PC-3 (cell line): ENCODE measurements around the gene KCNB1. TPM values are rescaled to one million over a fixed set of nuclear protein-coding genes. Genes with fewer than 3 reads are reported as not detected.

Experiments
- ATAC-seq: fragments of 200-7000 bp; cut with Tn5 transposase; 2 replicates; pipeline ENCODE4 v1.9.1; 2020; ENCODE audit warnings: mild to moderate bottlenecking, moderate library complexity
- BruUV-seq: library from RNA; stranded (reverse); fragments of 400-500 nt; replicated peaks from 2 replicates; lab custom pipeline; 2021; lab: Mats Ljungman, UMichigan
- CTCF ChIA-PET: fragments of 300-600 bp; sonication (Branson Sonifier 250); formaldehyde crosslinking; loops from one replicate; lab custom pipeline; 2022; ENCODE audit warnings: antibody characterized with exemption; lab: Charles Lee
- POLR2A ChIA-PET: fragments of 300-600 bp; sonication (Branson Sonifier 250); formaldehyde crosslinking; loops from one replicate; lab custom pipeline; 2022; ENCODE audit warnings: antibody characterized with exemption; ENCODE audit not compliant: unreplicated experiment; lab: Charles Lee
- DNase-seq: peaks from one replicate; pipeline ENCODE4 v3.0.0-alpha.2; 2015
- H2AFZ ChIP-seq: fragments of 300-600 bp; sonication (generic); 2 replicates; pipeline ENCODE4 v1.6.0; 2016; ENCODE audit warnings: antibody characterized with exemption, low read length
- H3F3A ChIP-seq: fragments of 300-600 bp; sonication (generic); one replicate; pipeline ENCODE4 v1.6.0; 2017; ENCODE audit warnings: antibody characterized with exemption, low read length, control low read depth, mild to moderate bottlenecking; ENCODE audit not compliant: unreplicated experiment
- H3K27ac ChIP-seq: fragments of 300-600 bp; sonication (generic); 2 replicates; pipeline ENCODE4 v1.5.1; 2016; ENCODE audit warnings: mild to moderate bottlenecking, low read length
- H3K27me3 ChIP-seq: fragments of 300-600 bp; sonication (generic); 2 replicates; pipeline ENCODE4 v1.6.1; 2016; ENCODE audit warnings: low read length, mixed read lengths
- H3K36me3 ChIP-seq: fragments of 300-600 bp; sonication (generic); 2 replicates; pipeline ENCODE4 v1.6.1; 2016; ENCODE audit warnings: low read depth, mixed run types, low read length, mixed read lengths
- H3K4me1 ChIP-seq: fragments of 300-600 bp; sonication (generic); 2 replicates; pipeline ENCODE4 v1.5.1; 2016; ENCODE audit warnings: low read length; ENCODE audit not compliant: insufficient read depth
- H3K4me2 ChIP-seq: fragments of 300-600 bp; sonication (generic); 2 replicates; pipeline ENCODE4 v1.6.0; 2016; ENCODE audit warnings: low read length
- H3K4me3 ChIP-seq: fragments of 300-600 bp; sonication (generic); 2 replicates; pipeline ENCODE4 v1.5.1; 2016; ENCODE audit warnings: mild to moderate bottlenecking, low read length, mixed read lengths
- H3K79me2 ChIP-seq: fragments of 300-600 bp; sonication (generic); 2 replicates; pipeline ENCODE4 v1.6.1; 2017; ENCODE audit warnings: low read length, mixed read lengths
- H3K9ac ChIP-seq: fragments of 300-600 bp; sonication (generic); 2 replicates; pipeline ENCODE4 v1.6.0; 2016; ENCODE audit warnings: mild to moderate bottlenecking, low read length
- H3K9me2 ChIP-seq: fragments of 300-600 bp; sonication (generic); replicated peaks from 2 replicates; pipeline ENCODE4 v1.6.1; 2016; ENCODE audit warnings: mixed run types, low read length, mixed read lengths
- H3K9me3 ChIP-seq: fragments of 300-600 bp; sonication (generic); 2 replicates; pipeline ENCODE4 v1.6.1; 2016; ENCODE audit warnings: low read length, mixed read lengths
- H4K20me1 ChIP-seq: fragments of 300-600 bp; sonication (generic); 2 replicates; pipeline ENCODE4 v1.6.1; 2016; ENCODE audit warnings: low read length, mixed read lengths
- CTCF ChIP-seq: fragments of 300-600 bp; sonication (generic); conservative IDR thresholded peaks from 2 replicates; pipeline ENCODE4 v1.5.1; 2017; ENCODE audit warnings: antibody characterized with exemption, low read depth, mild to moderate bottlenecking, low read length
- EZH2 ChIP-seq: fragments of 300-600 bp; sonication (generic); IDR thresholded peaks from one replicate; pipeline ENCODE4 v1.6.1; 2017; ENCODE audit warnings: antibody characterized with exemption, mild to moderate bottlenecking, low read length; ENCODE audit not compliant: unreplicated experiment
- EZH2phosphoT487 ChIP-seq: fragments of 300-600 bp; sonication (generic); IDR thresholded peaks from 2 replicates; pipeline ENCODE4 v1.6.1; 2018; ENCODE audit warnings: mild to moderate bottlenecking, antibody characterized with exemption, low read length, borderline replicate concordance
- intact Hi-C: fragments of 100-400 bp; cut with micrococcal nuclease; formaldehyde crosslinking; loops from 2 replicates; pipeline ENCODE4 v1.9.0; 2023
- total RNA-seq: library from RNA; depleted of rRNA; stranded (reverse); fragments of >200 nt; gene quantifications from 2 replicates; pipeline ENCODE4 v1.2.3, GENCODE V29; 2014

KCNB1 gene
- total RNA-seq, 1 experiment from 2014 or later = 0.04 TPM

GRCh38 chr20:49461894-49462620 is 20.4 kb downstream of the KCNB1 start:
- CTCF ChIA-PET = no interaction called here
- peaks cover 13% of the 10 kb centered on the region for H3K4me1 ChIP-seq
- no peak overlapping the region for H3K4me3 ChIP-seq
- H3K36me3 ChIP-seq = no peaks in the 10 kb centered on the region
- no peaks in the 10 kb centered on the region for H4K20me1 ChIP-seq
- DNase-seq (no peak), ATAC-seq (no peak)
- H3K27ac ChIP-seq = no peak overlapping the region
- BruUV-seq = no TSS peak
- no peak for TF ChIP-seq EZH2phosphoT487
- TF ChIP-seq CTCF = no peak
- TF ChIP-seq EZH2 = no peak
- no peak overlapping the region for H3K9ac ChIP-seq
- H3K4me2 ChIP-seq = no peak overlapping the region
- H3K9me3 ChIP-seq = no peaks in the 10 kb centered on the region
- no peaks in the 10 kb centered on the region for H3K79me2 ChIP-seq
- no peak overlapping the region for H2AFZ ChIP-seq
- peaks cover 21% of the 10 kb centered on the region for H3K27me3 ChIP-seq
- no peaks in the 10 kb centered on the region for H3K9me2 ChIP-seq
- intact Hi-C loops = loop anchor here (1.0 kb wide), 1 partner anchor 117 kb away; no protein-coding TSS in a partner anchor
- POLR2A ChIA-PET = interaction anchor here (0.6 kb wide), 1 partner anchor 48 kb away, joined by 3 read pairs; no protein-coding TSS in a partner anchor
- H3F3A ChIP-seq = no peaks in the 10 kb centered on the region

- Histone ChIP-seq H3K27me3 (peaks cover 28% of the 10 kb centered on the region), H3K9me3 (no peaks in the 10 kb centered on the region), H3K79me2 (no peaks in the 10 kb centered on the region), H2AFZ (no peak overlapping the region), H3F3A (no peaks in the 10 kb centered on the region), H3K36me3 (no peaks in the 10 kb centered on the region), H3K4me1 (peaks cover 13% of the 10 kb centered on the region), H3K9me2 (no peaks in the 10 kb centered on the region), H3K4me2 (peak overlapping the region; percentile 41; the same call in 1 of the 2 replicates), H3K27ac (no peak overlapping the region; the same call in 1 of the 2 replicates), H3K4me3 (no peak overlapping the region), H4K20me1 (no peaks in the 10 kb centered on the region), H3K9ac (no peak overlapping the region)
- DNase-seq (peak; percentile 100), ATAC-seq (peak; percentile 96)
- intact Hi-C loops = loop anchor here (1.0 kb wide), 1 partner anchor 116 kb away; no protein-coding TSS in a partner anchor
- ChIA-PET CTCF (interaction anchor here (0.5 to 1.4 kb wide), 5 partner anchors 24 to 793 kb away, joined by 3 to 6 read pairs (median 3); no protein-coding TSS in a partner anchor), POLR2A (interaction anchor here (0.5 to 0.6 kb wide), 2 partner anchors 95 to 116 kb away, joined by 3 to 4 read pairs; no protein-coding TSS in a partner anchor)
- BruUV-seq = no TSS peak
- TF ChIP-seq CTCF = no peak
- TF ChIP-seq EZH2phosphoT487 = peak; percentile 93
These were observed 21.6 kb downstream of the KCNB1 start for GRCh38 chr20:49460916-49461315.
